ENCODE measurements around the gene ULBP3.
"Not testable (repeated sequence)": the region's sequence is repeated elsewhere in the genome, so short reads cannot be mapped to it uniquely, and the experiment has no call there.

GRCh38 chr6:150074396-150075033, 5.6 kb upstream of the ULBP3 start:
- TF ChIP-seq CTCF (IDR thresholded peaks at IDR 0.05); POLR2AphosphoS5 (IDR thresholded peaks at IDR 0.05; ENCODE audit: insufficient read depth in 1 of 2, low read depth in 1 of 2): not testable (repeated sequence)
